NCI-H1417 treated with DMSO at 0.1 percent for 48 hours (cell line): ENCODE data around the gene MFGE8.

Experiments
- DNase-seq: peaks from one replicate; lab custom pipeline; 2025; lab: John Stamatoyannopoulos, UW

Gene MFGE8

DNA sequence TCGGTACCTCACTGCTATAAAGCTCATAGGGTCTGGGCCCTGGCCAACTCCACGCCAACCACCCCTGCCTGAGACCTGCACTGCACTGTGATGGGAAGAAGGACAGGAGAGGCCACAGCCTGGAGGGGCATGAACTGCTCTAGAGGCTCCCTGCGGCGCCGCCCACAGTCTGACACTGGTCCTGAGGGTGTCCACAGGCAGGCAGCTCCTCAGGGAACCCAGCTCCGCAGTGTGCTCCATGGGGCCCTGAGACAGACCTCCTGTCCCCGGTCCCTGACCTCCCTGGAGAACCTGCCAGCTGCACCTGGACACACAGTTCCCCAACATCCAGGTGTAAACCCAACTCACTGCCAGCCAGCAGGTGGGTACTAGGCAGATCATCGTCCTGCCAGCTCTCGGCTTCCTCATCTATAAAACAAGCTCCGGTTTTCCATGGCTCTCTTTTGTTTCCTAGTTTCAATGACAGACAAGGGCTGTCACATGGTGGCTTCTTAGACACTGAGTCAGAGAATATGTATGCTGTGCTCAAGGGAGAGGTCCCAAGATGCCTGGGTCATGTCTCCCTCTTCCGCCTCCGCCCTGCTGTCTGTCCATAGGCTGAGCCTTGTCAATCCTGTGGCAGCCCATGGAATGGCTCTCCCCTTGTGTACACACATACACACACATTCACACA, 12.7 kb downstream of the MFGE8 start:
- no peak for DNase-seq

DNA sequence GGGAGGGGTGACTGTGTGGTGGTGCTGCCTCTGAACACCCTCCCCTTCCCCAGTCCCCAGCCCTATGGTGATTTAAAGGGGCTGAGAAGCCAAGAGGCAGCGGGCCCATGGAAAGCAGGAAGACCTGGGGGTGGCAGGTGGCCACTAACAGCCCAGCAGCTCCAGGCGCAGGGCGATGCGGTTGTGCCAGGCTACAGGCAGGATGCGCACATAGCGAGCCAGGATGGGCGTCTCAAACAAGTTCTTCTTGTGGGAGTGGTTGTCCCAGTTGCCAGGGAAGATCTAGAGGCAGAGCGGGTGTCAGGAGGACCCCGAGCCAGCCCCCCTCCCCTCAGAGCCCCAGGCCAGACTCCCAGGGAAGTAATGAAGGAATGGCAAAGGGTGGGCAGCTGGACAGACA, 13.9 kb downstream of the MFGE8 start:
- no peak for DNase-seq

DNA sequence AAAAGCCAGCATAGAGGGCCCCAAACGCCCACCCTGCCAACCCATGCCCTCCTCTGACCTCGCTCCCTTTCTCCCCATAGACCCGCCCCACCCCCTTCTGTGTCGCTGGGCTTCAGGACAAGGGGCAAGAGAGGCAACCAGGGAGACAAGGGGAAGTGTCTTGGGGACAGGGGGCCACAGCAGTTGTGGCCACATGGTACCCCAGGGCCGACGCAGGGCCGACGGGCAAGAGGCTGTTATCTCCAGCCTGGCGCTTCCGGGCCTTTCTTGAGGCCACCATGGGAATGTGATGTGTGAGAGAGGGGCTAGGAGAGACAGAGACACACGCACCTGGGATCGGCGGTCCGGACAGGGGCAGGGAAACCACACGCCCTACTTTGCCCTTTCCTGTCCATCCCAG, 14.4 kb downstream of the MFGE8 start:
- DNase-seq = no peak

DNA sequence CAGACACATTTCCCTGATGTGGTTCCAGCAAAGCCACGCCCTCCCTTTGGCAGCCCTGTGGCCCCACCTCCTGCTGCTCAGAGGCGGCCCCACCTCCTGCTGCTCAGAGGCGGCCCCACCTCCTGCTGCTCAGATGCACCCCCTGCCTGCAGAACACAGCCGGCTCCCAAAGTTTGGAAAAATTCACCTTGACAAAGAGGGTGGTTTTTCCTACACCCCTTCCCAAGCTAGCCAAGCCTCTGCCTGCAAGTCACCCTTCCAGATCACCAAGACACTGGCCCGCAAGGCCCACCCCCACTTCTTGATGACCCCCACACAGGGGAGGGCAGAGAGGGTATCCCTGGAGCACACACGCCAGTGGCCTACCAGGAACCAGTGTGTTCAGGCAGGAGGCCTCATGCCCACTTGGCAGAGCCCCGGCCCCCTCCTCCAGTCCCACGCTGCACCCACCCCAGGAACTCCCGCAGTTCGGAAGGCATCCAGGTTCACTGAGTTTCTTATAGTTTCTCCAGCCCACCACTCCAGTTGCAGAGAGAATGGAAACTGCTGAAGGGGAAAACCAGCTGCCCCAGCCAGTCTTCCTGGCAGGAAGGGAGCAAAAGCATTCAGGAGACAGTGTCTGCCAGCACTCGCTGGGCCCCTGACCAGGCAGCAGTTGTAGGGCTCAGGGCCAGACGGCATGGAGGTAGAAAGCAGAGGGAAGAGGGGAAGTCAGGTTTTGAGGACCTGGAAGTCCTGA, 15.6 kb downstream of the MFGE8 start:
- no peak for DNase-seq

DNA sequence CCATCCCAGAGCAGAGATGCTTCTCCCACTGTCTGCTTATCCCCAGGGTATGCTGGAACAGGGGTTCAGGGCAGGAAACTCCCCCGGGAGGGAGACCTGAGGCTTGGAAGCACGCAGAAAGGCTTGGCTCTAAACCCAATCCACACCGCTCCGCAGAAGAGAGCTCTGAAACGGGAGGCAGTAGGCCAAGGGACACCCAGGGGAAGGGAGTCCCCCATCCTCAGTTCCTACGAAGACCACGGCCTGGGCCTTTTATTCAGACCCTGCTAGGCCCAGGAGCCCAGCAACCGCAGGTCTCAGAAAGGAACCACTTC, 16.1 kb downstream of the MFGE8 start:
- no peak for DNase-seq

DNA sequence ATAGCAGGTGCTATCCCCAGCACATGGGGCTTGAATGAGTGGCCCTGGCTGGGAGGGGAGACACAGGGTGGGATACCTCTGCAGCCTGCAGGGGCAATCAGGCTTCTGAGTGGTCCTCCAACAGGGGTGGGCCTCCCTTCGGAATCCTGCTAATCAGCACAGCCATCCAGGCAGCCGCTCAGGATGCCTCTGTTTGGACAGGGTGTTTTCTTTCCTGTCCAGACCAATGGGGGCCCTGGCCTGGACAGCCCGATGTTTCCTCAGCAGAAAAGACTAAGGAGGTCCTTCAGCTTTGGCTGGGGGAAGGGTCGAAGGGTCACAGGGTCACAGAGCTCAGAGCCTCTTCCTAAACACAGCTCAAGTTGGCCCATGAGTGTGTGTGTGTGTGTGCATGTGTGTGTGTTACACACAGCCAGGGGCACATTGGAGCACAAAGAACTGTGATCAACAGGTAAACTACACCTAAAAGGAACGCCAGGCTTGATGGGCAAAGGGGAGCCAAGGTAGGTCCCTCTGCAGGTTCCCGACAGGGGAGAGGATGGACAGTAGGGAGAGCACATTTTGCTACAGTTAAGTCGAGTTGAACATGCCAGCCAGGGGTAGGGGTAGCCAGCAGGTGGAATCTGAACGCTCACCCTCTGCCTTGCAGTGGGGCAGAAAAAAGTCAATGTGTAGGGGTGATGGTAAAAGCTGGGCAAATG, 16.7 kb downstream of the MFGE8 start:
- no peak for DNase-seq

DNA sequence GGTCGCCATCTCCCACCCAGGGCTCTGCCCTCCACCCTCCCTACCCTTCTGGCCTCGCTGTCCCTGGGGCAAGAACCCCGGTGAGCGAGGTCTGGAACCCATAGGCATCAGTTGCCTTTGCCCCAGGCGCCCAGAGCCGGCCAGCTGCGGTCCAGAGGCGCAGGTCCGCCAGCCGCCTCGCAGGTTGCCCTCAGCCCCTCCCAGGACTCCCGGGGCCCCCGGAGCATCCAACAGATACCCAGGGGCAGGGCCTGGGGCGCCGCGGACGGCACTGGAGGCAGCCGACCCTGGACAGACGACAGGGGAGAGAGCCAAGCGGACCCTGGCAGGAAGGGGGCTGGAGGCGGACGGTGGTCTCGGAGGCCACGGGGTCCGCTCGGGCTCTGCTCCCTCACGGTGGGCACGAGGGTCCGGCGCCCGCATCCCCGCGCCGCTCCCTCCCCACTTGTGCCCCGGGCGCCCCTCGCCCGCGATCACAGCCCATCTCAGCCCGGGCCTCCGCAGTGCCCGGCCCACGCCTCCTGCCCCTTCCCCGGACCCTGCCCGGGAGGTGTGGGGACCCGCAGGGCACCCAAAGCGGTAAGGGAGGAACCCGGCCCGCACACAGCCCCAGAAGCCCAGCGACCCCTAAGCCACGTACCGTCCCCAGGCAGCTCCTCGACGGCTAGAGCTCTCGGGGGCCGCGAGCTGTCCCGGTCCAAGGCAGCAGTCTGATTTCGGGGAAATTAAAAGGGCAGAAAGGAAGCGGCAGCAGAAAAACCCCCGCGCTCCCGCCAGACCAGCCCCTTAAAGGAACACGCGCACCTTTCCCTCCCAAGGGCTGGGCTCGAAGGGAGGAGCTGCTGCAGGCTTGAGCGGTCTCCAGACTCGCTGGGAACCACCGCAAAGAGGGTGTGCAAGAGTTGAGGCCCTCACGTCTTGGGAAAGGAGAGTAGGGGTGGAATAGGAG, 18.1 kb downstream of the MFGE8 start, which contains the start of gene HAPLN3:
TSS of gene HAPLN3 (minus strand) at position 726 of the 949 bp plus-strand sequence. CDS start 8,246 bp downstream, outside the sequence.
- no peak for DNase-seq

DNA sequence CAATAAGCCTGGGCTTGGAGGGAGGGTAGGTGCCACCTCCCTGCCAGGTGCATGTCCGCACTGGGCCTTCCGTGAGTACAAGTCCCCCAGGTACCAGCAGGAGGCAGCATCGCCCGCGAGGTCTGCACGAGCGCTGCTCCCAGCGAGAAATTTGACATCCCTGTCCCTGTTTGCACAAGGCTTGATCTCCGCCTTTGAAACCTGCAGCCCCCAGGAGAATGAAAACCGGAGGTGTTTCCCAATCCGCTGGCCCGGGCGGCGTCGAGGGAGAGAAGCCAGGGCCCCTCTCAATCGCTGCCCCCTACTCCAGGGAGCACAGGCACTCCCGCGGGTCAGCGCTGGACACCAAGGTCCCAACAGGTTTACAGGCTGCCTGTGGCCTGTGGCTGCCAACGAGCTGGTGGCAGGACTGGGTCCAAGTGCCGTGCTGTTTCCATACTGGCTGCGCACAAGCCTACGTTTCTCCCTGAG, 18.8 kb downstream of the MFGE8 start:
- DNase-seq = no peak

DNA sequence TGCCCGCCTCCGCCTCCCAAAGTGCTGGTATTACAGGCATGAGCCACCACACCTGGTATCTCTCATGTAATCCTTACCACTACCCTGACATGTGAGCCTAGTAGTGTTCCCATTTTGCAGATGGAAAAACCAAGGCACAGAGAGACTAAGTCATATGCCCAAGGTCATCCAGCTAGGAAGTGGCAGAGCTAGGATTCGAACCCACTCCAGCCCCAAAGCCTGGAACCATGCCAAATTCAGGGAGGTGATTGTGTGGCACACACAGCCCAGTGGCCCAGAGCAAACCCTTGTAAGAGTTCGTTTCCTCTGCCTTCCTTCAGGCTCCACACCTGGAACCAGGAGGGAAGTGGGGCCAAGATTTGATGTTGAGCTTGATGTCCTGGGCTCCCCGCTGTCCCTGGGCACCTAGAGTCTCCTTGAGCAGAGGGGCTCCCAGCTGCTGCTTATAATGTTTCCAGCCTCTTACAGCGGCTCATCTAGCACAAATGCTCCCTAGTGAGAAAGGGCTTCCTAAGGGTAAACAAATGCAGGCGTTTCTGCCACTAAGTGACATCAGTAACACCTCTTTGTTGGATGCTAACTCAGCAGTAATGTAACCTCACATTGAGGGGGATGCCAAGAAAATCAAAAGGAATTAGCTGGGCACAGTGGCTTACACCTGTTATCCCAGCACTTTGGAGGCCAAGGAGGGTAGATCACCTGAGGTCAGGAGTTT, 21.5 kb downstream of the MFGE8 start:
- DNase-seq = no peak

DNA sequence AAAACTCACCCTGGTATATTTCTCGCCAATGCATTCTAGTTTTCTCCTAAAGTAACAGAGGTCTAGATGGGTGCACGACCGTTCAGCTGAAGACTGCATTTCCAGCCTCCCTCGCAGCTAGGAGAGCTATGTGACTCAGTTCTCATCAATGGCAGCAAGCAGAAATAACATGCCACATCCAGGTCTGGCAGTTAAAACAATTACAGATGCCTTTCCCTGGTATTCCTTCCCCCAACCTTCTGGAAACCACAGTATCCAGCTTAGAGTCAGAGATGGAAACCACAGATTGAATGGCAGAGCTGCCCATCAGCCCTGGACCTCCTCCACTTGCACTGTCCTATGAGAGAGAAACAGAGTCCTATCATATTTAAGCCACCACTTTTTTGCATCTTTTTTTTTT, 22.7 kb downstream of the MFGE8 start:
- no peak for DNase-seq

DNA sequence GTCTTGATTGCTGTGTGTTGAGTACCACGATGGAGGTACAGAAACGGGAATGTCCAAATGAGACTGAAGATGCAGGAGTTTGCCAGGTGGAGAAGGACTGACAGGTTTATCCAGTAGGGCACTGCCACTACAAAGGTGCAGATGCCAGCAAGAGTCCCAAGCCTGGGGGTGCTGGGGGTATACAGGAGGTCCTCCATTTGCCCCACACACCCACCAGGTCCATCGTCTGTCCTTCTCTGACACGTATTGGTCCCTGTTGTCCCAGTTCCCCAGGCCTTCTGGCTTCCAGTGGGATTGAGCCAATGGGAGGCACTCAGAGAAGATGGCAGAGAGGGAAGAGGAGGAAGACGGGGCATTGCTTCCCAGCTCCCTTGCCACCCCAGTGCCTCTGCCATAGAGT, 24.5 kb downstream of the MFGE8 start:
- DNase-seq = no peak

DNA sequence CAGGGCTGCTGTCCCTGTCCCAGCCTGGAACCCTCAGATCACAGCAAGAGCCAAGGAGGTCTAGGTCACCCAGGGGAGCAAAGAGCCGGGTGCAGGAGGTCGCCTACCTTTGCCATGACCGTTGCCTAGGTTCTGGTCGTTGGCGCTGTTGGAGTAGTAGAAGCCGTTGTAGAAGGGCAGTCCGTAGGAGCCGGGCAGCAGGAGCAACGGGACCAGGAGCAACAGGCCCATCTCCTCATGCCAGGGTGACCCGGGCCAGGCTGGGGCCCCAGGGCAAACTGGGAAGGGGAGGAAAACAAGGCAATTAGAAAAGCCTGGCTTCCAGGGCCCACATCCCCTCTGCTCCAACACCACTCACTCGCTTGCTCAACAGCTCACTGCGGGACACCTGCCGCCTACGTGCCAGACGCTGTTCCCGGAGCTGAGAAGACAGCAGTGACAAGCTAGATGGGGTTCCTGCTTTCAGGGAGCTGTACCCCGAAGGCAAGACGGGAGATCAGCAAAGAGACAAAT, 26.1 kb downstream of the MFGE8 start:
- no peak for DNase-seq

DNA sequence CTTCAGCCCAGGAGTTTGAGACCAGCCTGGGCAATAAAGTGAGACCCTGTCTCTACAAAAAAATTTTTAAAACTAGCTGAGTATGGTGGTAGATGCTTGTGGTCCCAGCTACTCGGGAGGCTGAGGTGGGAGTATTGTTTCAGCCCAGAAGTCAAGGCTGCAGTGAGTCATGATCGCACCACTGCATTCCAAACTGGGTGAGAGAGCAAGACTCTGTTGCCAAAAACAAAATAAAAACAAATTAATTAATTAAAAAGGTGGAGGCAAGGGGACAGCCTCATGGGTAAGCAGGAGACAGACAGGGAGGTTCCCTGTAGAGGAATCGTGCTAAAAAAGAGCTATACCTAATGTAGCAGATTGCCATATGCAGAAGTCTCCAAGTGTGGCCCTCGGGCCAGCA, 30.4 kb downstream of the MFGE8 start:
- DNase-seq = no peak

DNA sequence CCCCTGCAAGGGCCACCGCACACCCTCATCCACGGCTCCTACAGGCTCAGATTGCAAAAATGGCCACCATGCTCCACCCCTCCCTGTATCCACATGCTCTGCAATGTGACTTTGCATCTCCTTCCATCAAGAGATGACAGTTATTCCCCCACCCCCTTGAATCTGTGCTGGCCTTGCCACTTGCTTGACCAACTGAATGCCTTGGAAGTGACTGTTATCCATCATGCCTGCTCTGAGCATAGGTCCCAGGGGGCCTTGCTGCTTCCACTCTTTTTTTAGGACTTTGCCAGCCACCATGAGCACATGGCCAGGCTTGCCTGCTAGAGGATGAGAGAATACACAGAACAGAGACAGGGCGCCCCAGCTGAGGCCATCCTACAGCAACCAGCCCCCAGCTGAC, 31.4 kb downstream of the MFGE8 start:
- DNase-seq = no peak

DNA sequence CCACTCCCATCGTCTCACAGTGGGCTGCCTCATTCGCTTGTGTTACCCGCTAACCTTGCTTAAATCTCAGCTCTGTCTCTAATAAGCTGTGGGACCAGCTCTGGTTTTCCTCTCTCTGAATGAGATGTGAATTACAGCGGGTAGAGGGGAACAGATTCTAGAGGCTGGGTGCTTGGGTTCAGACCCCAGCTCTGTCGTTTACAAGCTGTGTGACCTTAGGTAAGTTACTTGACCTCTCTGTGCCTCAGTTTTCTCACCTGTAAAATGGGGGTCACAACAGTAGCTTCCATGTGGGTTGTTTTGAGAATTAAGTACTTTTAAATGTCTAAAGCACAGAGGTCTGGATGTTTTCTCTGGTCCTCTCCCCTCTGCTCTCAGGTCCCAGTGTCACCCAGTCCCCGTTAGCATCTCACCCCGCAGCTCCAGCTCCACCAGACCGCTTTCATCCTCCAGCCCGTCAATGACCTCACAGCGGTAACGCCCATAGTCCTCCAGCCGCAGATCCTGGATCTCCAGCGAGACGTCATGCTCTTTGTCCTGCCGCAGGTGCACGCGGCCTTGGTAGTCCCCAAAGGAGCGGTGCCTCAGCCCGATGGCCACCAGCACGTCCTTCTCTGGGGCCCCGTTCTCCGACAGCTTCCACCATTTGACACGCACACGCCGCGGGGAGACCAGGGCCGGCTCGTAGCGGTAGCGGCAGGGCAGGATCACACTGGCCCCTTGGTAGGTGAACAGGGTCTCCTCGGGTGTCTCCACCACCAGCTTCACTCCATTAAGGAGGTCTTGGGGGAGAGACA, 32.0 kb downstream of the MFGE8 start:
- DNase-seq = no peak

DNA sequence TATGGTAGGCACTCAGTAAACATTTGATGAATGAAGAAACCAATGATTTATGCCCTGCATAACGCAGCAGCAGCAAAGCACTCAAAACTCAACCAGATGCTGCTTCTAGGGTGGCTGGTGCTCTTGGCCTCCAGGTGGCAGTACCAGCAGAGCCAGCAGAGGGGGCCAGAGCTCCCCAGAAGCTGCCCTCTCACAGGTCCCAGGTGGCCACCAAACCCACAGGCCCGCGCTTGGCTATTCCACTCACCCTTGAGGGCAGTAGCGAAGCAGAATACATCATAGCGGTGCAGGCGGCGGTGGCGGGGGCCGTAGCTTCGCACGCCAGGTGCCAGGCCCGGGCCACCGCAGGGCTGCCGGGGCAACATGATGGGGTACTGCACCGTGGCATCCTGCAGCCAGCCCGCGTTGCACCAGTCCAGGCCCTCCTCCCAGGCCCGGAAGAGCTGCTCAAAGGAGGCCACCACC, 34.4 kb downstream of the MFGE8 start:
- no peak for DNase-seq

DNA sequence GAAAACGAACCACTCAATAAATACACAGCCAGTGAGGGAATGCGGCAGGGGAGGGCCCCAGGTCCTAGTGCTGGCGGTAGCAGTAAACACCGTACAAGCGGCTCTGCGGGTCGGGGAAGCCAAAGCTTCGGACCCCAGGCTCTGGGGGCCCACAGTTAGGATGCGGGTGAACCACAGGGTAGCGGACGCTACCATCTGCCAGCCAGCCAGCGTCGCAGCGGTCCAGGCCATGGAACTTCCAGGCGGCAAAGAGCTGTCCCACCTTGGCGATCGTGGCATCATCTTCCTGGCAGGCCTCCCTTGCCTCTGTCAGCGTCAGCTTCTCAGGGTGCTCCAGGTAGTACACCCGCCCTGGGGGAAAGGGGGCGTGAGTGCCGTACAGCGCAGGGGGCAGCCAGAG, 35.3 kb downstream of the MFGE8 start:
- DNase-seq = no peak

DNA sequence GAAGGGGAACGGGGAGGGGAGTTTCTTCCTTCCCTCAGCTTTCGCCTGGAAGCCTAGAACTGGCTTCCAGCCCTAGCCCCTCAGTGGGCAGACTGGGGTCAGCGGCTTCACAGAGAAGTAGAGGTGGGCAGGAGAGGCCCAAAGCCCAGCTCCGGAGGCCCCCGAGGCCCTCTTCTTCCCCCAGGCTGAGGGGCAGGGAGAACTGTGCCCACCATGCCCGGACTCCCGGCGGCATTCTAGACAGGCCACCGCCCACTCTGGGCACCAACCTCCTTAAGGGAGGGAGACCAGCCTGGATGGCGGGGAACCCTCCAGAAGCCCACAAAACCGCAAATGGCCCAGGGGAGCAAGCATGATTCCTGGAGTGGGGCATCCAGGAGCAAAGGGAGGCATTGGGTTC, 35.8 kb downstream of the MFGE8 start:
- no peak for DNase-seq

DNA sequence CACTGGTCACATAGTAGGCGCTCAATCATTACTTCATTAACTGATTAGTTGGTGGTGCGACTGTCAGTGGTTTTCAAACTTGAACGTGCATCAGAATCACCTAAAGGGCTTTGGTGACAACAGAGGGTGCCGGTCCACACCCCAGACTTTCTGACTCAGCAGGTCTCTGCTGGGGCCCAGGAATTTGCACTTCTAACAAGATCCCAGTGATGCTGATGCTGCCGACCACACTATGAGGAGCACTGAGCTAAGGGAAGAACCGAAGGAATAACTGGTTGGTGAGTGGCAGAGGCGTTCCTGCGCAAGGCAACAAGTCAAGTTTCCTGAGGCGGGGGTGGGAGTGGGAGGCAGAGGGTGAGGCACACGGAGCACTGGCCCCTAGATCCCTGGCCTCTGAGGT, 36.6 kb downstream of the MFGE8 start:
- no peak for DNase-seq

DNA sequence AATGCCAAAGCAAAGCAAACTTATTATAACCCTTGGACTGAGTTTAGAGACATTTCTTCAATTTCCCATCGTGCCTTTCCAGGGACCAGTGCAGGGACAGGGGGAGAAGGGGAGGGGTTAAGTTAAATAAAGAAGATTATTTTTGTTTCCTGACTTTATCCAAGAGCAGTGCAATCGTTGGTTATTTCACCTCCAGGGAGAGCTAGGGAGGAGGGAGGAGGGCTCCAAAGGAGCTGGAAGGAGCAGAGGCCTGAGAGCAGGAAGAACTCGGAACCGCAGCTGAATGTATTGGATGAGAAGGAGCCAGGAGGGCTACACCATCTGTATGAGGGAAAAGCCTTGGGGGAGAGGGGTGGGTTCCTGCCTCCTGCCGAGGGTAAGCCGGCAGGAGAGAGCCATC, 38.5 kb downstream of the MFGE8 start:
- DNase-seq = no peak
